GM12874 (cell line): ENCODE results near the gene AVP.

Experiments
- CTCF ChIP-seq: IDR thresholded peaks from 2 replicates; pipeline ENCODE4 v1.5.1; 2011; ENCODE audit warnings: low read depth, mild to moderate bottlenecking, control low read depth, low read length, moderate library complexity; ENCODE audit not compliant: insufficient read depth

AVP gene

GRCh38 chr20:3037654-3038053 lies 46.9 kb downstream of the AVP start:
- no peak for TF ChIP-seq CTCF

GRCh38 chr20:3032624-3033023 lies 51.9 kb downstream of the AVP start:
- no peak for TF ChIP-seq CTCF
